ENCODE results near the gene REL. TPM values are rescaled to one million over a fixed set of nuclear protein-coding genes. Genes with fewer than 3 reads are reported as not detected.

Gene REL
- total and polyA plus RNA-seq, 2 of the 13 experiments (the other 11 are each of a cell fraction or from before 2014, with no cell fraction given), result 3.7 to 7.0 TPM

DNA sequence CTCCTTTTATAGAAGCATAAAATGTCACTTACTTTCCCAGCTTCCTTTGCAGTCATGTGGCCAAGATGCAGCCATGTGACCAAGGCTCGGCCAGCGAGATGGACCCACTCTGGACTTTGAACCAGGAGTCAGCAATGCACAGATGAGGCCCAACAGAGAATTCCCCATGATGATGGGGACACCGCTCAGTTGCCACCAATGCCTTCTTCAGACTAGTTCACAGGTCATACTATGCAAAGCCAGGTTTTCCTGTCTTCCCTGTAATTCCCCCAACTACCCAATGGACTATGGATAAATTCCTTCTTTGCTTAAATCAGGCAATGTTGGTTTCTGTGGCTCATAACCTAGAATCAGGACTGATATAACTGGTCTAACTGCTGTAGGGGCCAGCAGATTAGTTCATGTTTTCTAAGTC is 22.5 kb upstream of the REL start (continued):
- TF ChIP-seq, protein P1, sequence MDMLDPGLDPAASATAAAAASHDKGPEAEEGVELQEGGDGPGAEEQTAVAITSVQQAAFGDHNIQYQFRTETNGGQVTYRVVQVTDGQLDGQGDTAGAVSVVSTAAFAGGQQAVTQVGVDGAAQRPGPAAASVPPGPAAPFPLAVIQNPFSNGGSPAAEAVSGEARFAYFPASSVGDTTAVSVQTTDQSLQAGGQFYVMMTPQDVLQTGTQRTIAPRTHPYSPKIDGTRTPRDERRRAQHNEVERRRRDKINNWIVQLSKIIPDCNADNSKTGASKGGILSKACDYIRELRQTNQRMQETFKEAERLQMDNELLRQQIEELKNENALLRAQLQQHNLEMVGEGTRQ (IDR thresholded peaks at IDR 0.05; ENCODE audit: low read depth, low read length), result peak; percentile 85
- TF ChIP-seq, protein P1 (CRISPR knock-in tag; IDR thresholded peaks at IDR 0.05; ENCODE audit: borderline replicate concordance), result peak; percentile 88; the same call in 1 of the 2 replicates
- TF ChIP-seq ZMYM2 (CRISPR knock-in tag; IDR thresholded peaks at IDR 0.05), result no peak
- TF ChIP-seq TEAD3 (CRISPR knock-in tag; optimal IDR thresholded peaks at IDR 0.05; ENCODE audit: borderline replicate concordance), result peak; percentile 30
- TF ChIP-seq ZNF670 (CRISPR knock-in tag; IDR thresholded peaks at IDR 0.05; ENCODE audit: borderline replicate concordance), result 0 out of 2 replicates have a peak, but pooled peaks have one; percentile 30
- 0 out of 2 replicates have a peak, but pooled peaks have one; percentile 12 for TF ChIP-seq HOXA3 (CRISPR knock-in tag; IDR thresholded peaks at IDR 0.05)
- peak; percentile 92 for TF ChIP-seq HNF4A (CRISPR knock-in tag; IDR thresholded peaks at IDR 0.05)
- TF ChIP-seq FOXC1 (CRISPR knock-in tag; IDR thresholded peaks at IDR 0.05; ENCODE audit: borderline replicate concordance), result 0 out of 2 replicates have a peak, but pooled peaks have one; percentile 35
- peak; percentile 81 for TF ChIP-seq EHMT2 (IDR thresholded peaks at IDR 0.05; ENCODE audit: borderline replicate concordance, low read depth, low read length)
- 0 out of 2 replicates have a peak, but pooled peaks have one; percentile 26 for TF ChIP-seq RNF2 (conservative IDR thresholded peaks at IDR 0.05; ENCODE audit: low read depth)
- TF ChIP-seq REPIN1 (CRISPR knock-in tag; IDR thresholded peaks at IDR 0.05; ENCODE audit: borderline replicate concordance, low read depth), result peak; percentile 53; the same call in 1 of the 2 replicates
- peak; percentile 69 for TF ChIP-seq ZNF143 (CRISPR knock-in tag; IDR thresholded peaks at IDR 0.05)
- TF ChIP-seq MIER2 (CRISPR knock-in tag; IDR thresholded peaks at IDR 0.05), result no peak
- TF ChIP-seq, protein P2, sequence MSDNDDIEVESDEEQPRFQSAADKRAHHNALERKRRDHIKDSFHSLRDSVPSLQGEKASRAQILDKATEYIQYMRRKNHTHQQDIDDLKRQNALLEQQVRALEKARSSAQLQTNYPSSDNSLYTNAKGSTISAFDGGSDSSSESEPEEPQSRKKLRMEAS (IDR thresholded peaks at IDR 0.05), result peak; percentile 59; the same call in 1 of the 2 replicates
- TF ChIP-seq XRCC5 (optimal IDR thresholded peaks at IDR 0.05; ENCODE audit: low read length), result no peak
- TF ChIP-seq ZBTB33 (CRISPR knock-in tag; IDR thresholded peaks at IDR 0.05), result 0 out of 2 replicates have a peak, but pooled peaks have one; percentile 27
- no peak for TF ChIP-seq PATZ1 (CRISPR knock-in tag; IDR thresholded peaks at IDR 0.05)
- peak; percentile 89 for TF ChIP-seq ZMYM4 (CRISPR knock-in tag; IDR thresholded peaks at IDR 0.05)
- TF ChIP-seq ZFY (CRISPR knock-in tag; IDR thresholded peaks at IDR 0.05), result peak; percentile 50
- 0 out of 4 replicates have a peak, but pooled peaks of 1 of the 2 experiments have one; percentile 22 for TF ChIP-seq EP300 (IDR thresholded peaks at IDR 0.05; ENCODE audit: low read depth in 2 of 2, low read length in 2 of 2)
- TF ChIP-seq EP300 (CRISPR knock-in tag; IDR thresholded peaks at IDR 0.05; ENCODE audit: borderline replicate concordance), result no peak
- TF ChIP-seq ZNF644 (CRISPR knock-in tag; IDR thresholded peaks at IDR 0.05; ENCODE audit: low read depth), result peak; percentile 97
- TF ChIP-seq NCOR1 (IDR thresholded peaks at IDR 0.05; ENCODE audit: borderline replicate concordance, low read length), result peak; percentile 63; the same call in 1 of the 2 replicates
- peak; percentile 21; the same call in 1 of the 2 replicates for TF ChIP-seq NR2C2 (CRISPR knock-in tag; IDR thresholded peaks at IDR 0.05; ENCODE audit: borderline replicate concordance)
- TF ChIP-seq ZFX (CRISPR knock-in tag; IDR thresholded peaks at IDR 0.05; ENCODE audit: low read depth), result 0 out of 2 replicates have a peak, but pooled peaks have one; percentile 36
